Spleen (tissue), 7 donors: ENCODE measurements around the gene CT45A10.
"Not testable (repeated sequence)": the region's sequence is repeated elsewhere in the genome, so short reads cannot be mapped to it uniquely, and the experiment has no call there.

ENCODE experiments used
- POLR2A ChIP-seq, 3 donors: fragments of 450-650 bp; IDR thresholded peaks; one replicate each; pipeline ENCODE4 v1.5.1; 2017; ENCODE audit warnings: antibody characterized with exemption in 3 of 3, mild to moderate bottlenecking in 1 of 3
- POLR2AphosphoS5 ChIP-seq, 3 donors: sonication (generic); formaldehyde crosslinking; IDR thresholded peaks; one replicate each; pipeline ENCODE4 v1.5.1; 2017; ENCODE audit warnings: antibody characterized with exemption in 3 of 3
- TF ChIP-seq, protein P1 (sequence below), 11 experiments: fragments of 200-600 bp in 7 of 11; fragments of 450-650 bp in 4 of 11; sonication (generic) in 4 of 11; IDR thresholded peaks in 8 of 11; conservative IDR thresholded peaks in 3 of 11; 1 replicate in 7 of 11; 2 replicates in 4 of 11; pipeline versions ENCODE4 v1.4.0 to v1.8.0; 2016 to 2021; ENCODE audit warnings: antibody characterized with exemption in 11 of 11, inconsistent platforms in 4 of 11, mild to moderate bottlenecking in 1 of 11
- donor health status: DM: no; HTN: no; CAD: no; lungs with moderate emphysema.
- donor health status: DM: no; HTN: no; CAD: no.
- donor health status: DM: no; HTN: no; CAD: no.

DNA sequence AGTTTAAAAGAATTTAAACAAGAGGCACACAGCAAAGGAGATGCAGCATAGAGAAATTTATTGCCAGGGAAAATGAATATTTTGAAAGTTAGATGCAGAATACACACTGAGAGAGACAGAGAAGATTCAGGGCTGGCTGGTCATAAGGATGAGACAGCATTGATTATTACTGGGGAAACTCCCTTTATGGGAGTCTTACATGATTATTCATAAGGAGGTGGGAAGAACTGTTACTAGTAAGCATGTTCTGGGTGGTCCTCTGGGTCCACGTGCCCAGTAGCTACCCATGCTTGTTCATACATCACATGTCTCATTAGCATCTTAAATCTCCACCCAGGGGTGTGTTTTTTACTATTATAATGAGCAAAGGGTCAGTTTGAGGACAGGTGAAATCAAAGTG is 27.3 kb upstream of the CT45A10 start:
- not testable (repeated sequence) for TF ChIP-seq POLR2AphosphoS5, POLR2A (IDR thresholded peaks at IDR 0.05)
- TF ChIP-seq, protein P1, sequence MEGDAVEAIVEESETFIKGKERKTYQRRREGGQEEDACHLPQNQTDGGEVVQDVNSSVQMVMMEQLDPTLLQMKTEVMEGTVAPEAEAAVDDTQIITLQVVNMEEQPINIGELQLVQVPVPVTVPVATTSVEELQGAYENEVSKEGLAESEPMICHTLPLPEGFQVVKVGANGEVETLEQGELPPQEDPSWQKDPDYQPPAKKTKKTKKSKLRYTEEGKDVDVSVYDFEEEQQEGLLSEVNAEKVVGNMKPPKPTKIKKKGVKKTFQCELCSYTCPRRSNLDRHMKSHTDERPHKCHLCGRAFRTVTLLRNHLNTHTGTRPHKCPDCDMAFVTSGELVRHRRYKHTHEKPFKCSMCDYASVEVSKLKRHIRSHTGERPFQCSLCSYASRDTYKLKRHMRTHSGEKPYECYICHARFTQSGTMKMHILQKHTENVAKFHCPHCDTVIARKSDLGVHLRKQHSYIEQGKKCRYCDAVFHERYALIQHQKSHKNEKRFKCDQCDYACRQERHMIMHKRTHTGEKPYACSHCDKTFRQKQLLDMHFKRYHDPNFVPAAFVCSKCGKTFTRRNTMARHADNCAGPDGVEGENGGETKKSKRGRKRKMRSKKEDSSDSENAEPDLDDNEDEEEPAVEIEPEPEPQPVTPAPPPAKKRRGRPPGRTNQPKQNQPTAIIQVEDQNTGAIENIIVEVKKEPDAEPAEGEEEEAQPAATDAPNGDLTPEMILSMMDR (IDR thresholded peaks at IDR 0.05 in 8 of 11, conservative IDR thresholded peaks at IDR 0.05 in 3 of 11): not testable (repeated sequence)
